ENCODE results near the gene SLC27A3.

DNA sequence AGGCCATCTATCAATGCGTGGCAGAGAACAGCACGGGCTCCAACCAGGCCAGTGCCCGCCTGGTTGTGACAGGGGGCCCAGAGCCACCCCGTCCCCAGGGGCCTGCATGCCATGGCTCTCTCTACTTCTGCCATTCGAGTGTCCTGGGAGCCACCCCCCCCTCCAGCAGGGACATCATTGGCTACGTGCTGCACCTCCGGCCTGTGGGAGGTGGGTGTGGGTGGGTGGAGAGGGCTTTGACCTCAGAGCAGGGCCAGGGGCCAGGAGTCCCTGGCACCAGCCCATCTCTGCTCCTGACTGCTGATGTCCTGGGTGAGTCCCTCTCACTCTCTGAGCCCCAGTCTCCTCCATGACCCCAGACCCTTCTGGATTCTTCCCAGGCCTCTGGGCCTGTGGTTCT lies 25.3 kb downstream of the SLC27A3 start:
- TF ChIP-seq CTCF (IDR thresholded peaks at IDR 0.05; ENCODE audit: insufficient read depth, low read length, poor library complexity, severe bottlenecking) (no peak), EZH2phosphoT487 (conservative IDR thresholded peaks at IDR 0.05; ENCODE audit: low read length) (no peak)

Data from SU-DHL-6 (cell line).